IMR-90 (cell line): ENCODE data around the gene OR2T11. TPM values are rescaled to one million over a fixed set of nuclear protein-coding genes. Genes with fewer than 3 reads are reported as not detected.

Experiments used
- ATAC-seq: fragments of 200-7000 bp; cut with Tn5 transposase; 2 replicates; pipeline ENCODE4 v1.9.1; 2020; ENCODE audit warnings: low read depth, mild to moderate bottlenecking, moderate library complexity
- BruUV-seq: library from RNA; stranded (reverse); fragments of 400-500 nt; replicated peaks from 2 replicates; lab custom pipeline; 2021; lab: Mats Ljungman, UMichigan
- CTCF ChIA-PET: fragments of 300-600 bp; formaldehyde crosslinking; extraction: SDS; loops from one replicate; lab custom pipeline; 2021; ENCODE audit warnings: antibody characterized with exemption; lab: Yijun Ruan, JAX
- POLR2A ChIA-PET: fragments of 300-600 bp; sonication (Branson Sonifier 250); formaldehyde crosslinking; loops from one replicate; lab custom pipeline; 2022; ENCODE audit warnings: antibody characterized with exemption; ENCODE audit not compliant: unreplicated experiment; lab: Charles Lee
- DNase-seq: peaks from one replicate; pipeline ENCODE4 v3.0.0; 2013
- H2AFZ ChIP-seq: replicated peaks from 2 replicates; pipeline ENCODE3; 2013; ENCODE audit warnings: low read length, mild to moderate bottlenecking; ENCODE audit not compliant: poor library complexity
- H2AK5ac ChIP-seq: 2 replicates; pipeline ENCODE4 v1.6.1; 2013; ENCODE audit warnings: low read depth, low read length, inconsistent platforms
- H2AK9ac ChIP-seq: replicated peaks from 2 replicates; pipeline ENCODE3; 2013; ENCODE audit warnings: mild to moderate bottlenecking, low read depth, low read length, moderate library complexity; ENCODE audit not compliant: poor library complexity
- H2BK120ac ChIP-seq: 2 replicates; pipeline ENCODE4 v1.6.1; 2013; ENCODE audit warnings: low read depth, low read length, inconsistent platforms
- H2BK15ac ChIP-seq: 3 replicates; pipeline ENCODE4 v1.6.1; 2013; ENCODE audit warnings: low read depth, low read length, inconsistent platforms
- H2BK20ac ChIP-seq: 2 replicates; pipeline ENCODE4 v1.6.1; 2013; ENCODE audit warnings: low read depth, mild to moderate bottlenecking, inconsistent platforms, low read length, moderate library complexity
- H2BK5ac ChIP-seq: 2 replicates; pipeline ENCODE4 v1.6.1; 2013; ENCODE audit warnings: mild to moderate bottlenecking, low read depth, low read length, inconsistent platforms; ENCODE audit not compliant: poor library complexity, severe bottlenecking
- H3K14ac ChIP-seq: replicated peaks from 2 replicates; pipeline ENCODE4 v1.6.1; 2013; ENCODE audit warnings: low read depth, low read length, inconsistent platforms
- H3K18ac ChIP-seq: 2 replicates; pipeline ENCODE4 v1.6.1; 2013; ENCODE audit warnings: low read depth, low read length, control low read depth
- H3K23ac ChIP-seq: 2 replicates; pipeline ENCODE4 v1.6.1; 2013; ENCODE audit warnings: low read depth, low read length, inconsistent platforms
- H3K27ac ChIP-seq: 2 replicates; pipeline ENCODE4 v1.5.1; 2013; ENCODE audit warnings: mild to moderate bottlenecking, control low read depth, low read length; ENCODE audit not compliant: insufficient read depth
- H3K27me3 ChIP-seq: 2 replicates; pipeline ENCODE4 v1.6.1; 2013; ENCODE audit warnings: low read length; ENCODE audit not compliant: control insufficient read depth, insufficient read depth
- H3K36me3 ChIP-seq: 2 replicates; pipeline ENCODE4 v1.6.1; 2013; ENCODE audit warnings: low read length, mixed read lengths; ENCODE audit not compliant: control insufficient read depth, insufficient read depth
- H3K4ac ChIP-seq: 2 replicates; pipeline ENCODE4 v1.6.1; 2013; ENCODE audit warnings: low read depth, low read length, inconsistent platforms
- H3K4me1 ChIP-seq: 2 replicates; pipeline ENCODE4 v1.6.1; 2013; ENCODE audit warnings: low read length, mixed read lengths; ENCODE audit not compliant: control insufficient read depth, insufficient read depth
- H3K4me2 ChIP-seq: 2 replicates; pipeline ENCODE4 v1.6.1; 2013; ENCODE audit warnings: low read depth, mild to moderate bottlenecking, control low read depth, low read length, moderate library complexity
- H3K4me3 ChIP-seq: 2 replicates; pipeline ENCODE4 v1.5.1; 2013; ENCODE audit warnings: low read depth, mild to moderate bottlenecking, control low read depth, low read length, moderate library complexity; ENCODE audit not compliant: insufficient read depth
- H3K56ac ChIP-seq: 2 replicates; pipeline ENCODE4 v1.6.1; 2013; ENCODE audit warnings: low read length, inconsistent platforms; ENCODE audit not compliant: insufficient read depth; ENCODE audit errors: extremely low read depth
- H3K79me1 ChIP-seq, 2 experiments: 2 replicates each; pipeline ENCODE4 v1.6.1; 2013; ENCODE audit warnings: low read length in 2 of 2, inconsistent platforms in 1 of 2, low read depth in 1 of 2
- H3K9ac ChIP-seq: 2 replicates; pipeline ENCODE4 v1.6.1; 2013; ENCODE audit warnings: low read depth, low read length, control low read depth
- H3K9me1 ChIP-seq: 2 replicates; pipeline ENCODE4 v1.6.1; 2013; ENCODE audit warnings: low read length, inconsistent platforms; ENCODE audit not compliant: insufficient read depth
- H3K9me3 ChIP-seq: 2 replicates; pipeline ENCODE4 v1.6.1; 2013; ENCODE audit warnings: low read length; ENCODE audit not compliant: control insufficient read depth, insufficient read depth
- H4K20me1 ChIP-seq: 2 replicates; pipeline ENCODE4 v1.6.1; 2013; ENCODE audit warnings: low read length, inconsistent platforms; ENCODE audit not compliant: insufficient read depth
- H4K5ac ChIP-seq: 2 replicates; pipeline ENCODE4 v1.6.1; 2013; ENCODE audit warnings: mild to moderate bottlenecking, low read depth, low read length, control low read depth
- H4K8ac ChIP-seq, 2 experiments: 2 replicates each; pipeline ENCODE4 v1.6.1; 2013; ENCODE audit warnings: low read depth in 2 of 2, low read length in 2 of 2, control low read depth in 1 of 2, inconsistent platforms in 1 of 2
- H4K91ac ChIP-seq: 2 replicates; pipeline ENCODE4 v1.6.1; 2013; ENCODE audit warnings: low read depth, low read length, inconsistent platforms; ENCODE audit not compliant: insufficient read depth
- BHLHE40 ChIP-seq: fragments of 150-350 bp; IDR thresholded peaks from 2 replicates; pipeline ENCODE4 v1.6.1; 2016; ENCODE audit warnings: mild to moderate bottlenecking, low read depth, low read length
- CEBPB ChIP-seq: IDR thresholded peaks from 2 replicates; pipeline ENCODE4 v1.6.1; 2012; ENCODE audit warnings: low read depth, low read length, improper control_type of control experiment
- CHD1 ChIP-seq: IDR thresholded peaks from 2 replicates; pipeline ENCODE4 v1.6.1; 2012; ENCODE audit warnings: low read depth, low read length, improper control_type of control experiment
- ELK1 ChIP-seq: fragments of 150-350 bp; IDR thresholded peaks from 2 replicates; pipeline ENCODE4 v1.6.1; 2016; ENCODE audit warnings: low read depth, mild to moderate bottlenecking, low read length, moderate library complexity, borderline replicate concordance
- FOS ChIP-seq: fragments of 150-350 bp; IDR thresholded peaks from 2 replicates; pipeline ENCODE4 v1.6.1; 2016; ENCODE audit warnings: low read depth, low read length
- MAFK ChIP-seq: IDR thresholded peaks from 2 replicates; pipeline ENCODE4 v1.6.1; 2012; ENCODE audit warnings: low read depth, low read length, improper control_type of control experiment
- MXI1 ChIP-seq: IDR thresholded peaks from 2 replicates; pipeline ENCODE4 v1.6.1; 2012; ENCODE audit warnings: low read depth, mild to moderate bottlenecking, low read length, moderate library complexity, borderline replicate concordance
- NFE2L2 ChIP-seq: fragments of 150-350 bp; IDR thresholded peaks from 2 replicates; pipeline ENCODE4 v1.6.1; 2016; ENCODE audit warnings: low read depth, mild to moderate bottlenecking, low read length
- POLR2A ChIP-seq: IDR thresholded peaks from 2 replicates; pipeline ENCODE4 v1.6.1; 2012; ENCODE audit warnings: mild to moderate bottlenecking, low read depth, low read length
- RAD21 ChIP-seq: IDR thresholded peaks from 2 replicates; pipeline ENCODE4 v1.6.1; 2012; ENCODE audit warnings: low read length, improper control_type of control experiment
- RCOR1 ChIP-seq: IDR thresholded peaks from 2 replicates; pipeline ENCODE4 v1.6.1; 2012; ENCODE audit warnings: mild to moderate bottlenecking, low read length, improper control_type of control experiment; ENCODE audit not compliant: insufficient replicate concordance
- RFX5 ChIP-seq: IDR thresholded peaks from 2 replicates; pipeline ENCODE4 v1.8.0; 2012; ENCODE audit warnings: low read depth, mild to moderate bottlenecking, low read length, moderate library complexity
- SMC3 ChIP-seq: fragments of 150-350 bp; IDR thresholded peaks from 2 replicates; pipeline ENCODE4 v1.6.1; 2016; ENCODE audit warnings: low read depth, mild to moderate bottlenecking, antibody characterized with exemption, low read length, moderate library complexity
- USF2 ChIP-seq: fragments of 150-350 bp; IDR thresholded peaks from 2 replicates; pipeline ENCODE4 v1.6.1; 2017; ENCODE audit warnings: mild to moderate bottlenecking, antibody characterized with exemption, low read length, low read depth
- WGBS, 2 experiments: methylation state at CpG; one replicate each; pipeline versions ENCODE4 v1.1.5 to v1.1.7; 2013; ENCODE audit warnings: missing lambda C conversion rate in 2 of 2; ENCODE audit not compliant: insufficient read length in 1 of 2; ENCODE audit errors: extremely low coverage in 2 of 2; 5-methylcytosine and 5-hydroxymethylcytosine counted together
- dilution Hi-C: fragments of 300-500 bp; cut with HindIII; formaldehyde crosslinking; loops from one replicate; pipeline ENCODE4 v1.14.3; 2018; ENCODE audit warnings: low sequenced_read_pairs; ENCODE audit not compliant: unreplicated experiment
- in situ Hi-C: fragments of 300-500 bp; cut with MboI; formaldehyde crosslinking; loops from 3 replicates; pipeline ENCODE4 v1.14.3; 2019; ENCODE audit warnings: low sequenced_read_pairs, inconsistent platforms, mixed read lengths
- intact Hi-C: fragments of 100-400 bp; cut with micrococcal nuclease; formaldehyde crosslinking; loops from 2 replicates; pipeline ENCODE4 v1.10.0; 2022
- polyA plus RNA-seq, 3 experiments: library from polyadenylated mRNA; depleted of rRNA; stranded (reverse); fragments of >200 nt; gene quantifications; 2 replicates each; pipeline ENCODE4 v1.2.3, GENCODE V29; 2012; ENCODE audit warnings: low replicate concordance in 1 of 3
- total RNA-seq: library from RNA; depleted of rRNA; stranded (reverse); fragments of >200 nt; gene quantifications from 2 replicates; pipeline ENCODE4 v1.2.3, GENCODE V29; 2012

The OR2T11 gene
- total and polyA plus RNA-seq, 2 of the 4 experiments (the other 2 are of a cell fraction), result not detected

- no peaks in the 10 kb centered on the region for H3K4me1 ChIP-seq
- no peak overlapping the region for H2BK15ac ChIP-seq
- ChIA-PET POLR2A (no interaction called here), CTCF (no interaction called here)
- H3K14ac ChIP-seq, result no peak overlapping the region
- in situ Hi-C loops (no loop called here), intact Hi-C loops (no loop called here), dilution Hi-C loops (no loop called here)
- H2BK120ac ChIP-seq, result no peak overlapping the region
- H3K9me1 ChIP-seq, result no peaks in the 10 kb centered on the region
- H3K4me2 ChIP-seq, result no peak overlapping the region
- H3K27ac ChIP-seq, result no peak overlapping the region
- H3K4me3 ChIP-seq, result no peak overlapping the region
- no peak overlapping the region for H4K8ac ChIP-seq
- no peak overlapping the region for H3K23ac ChIP-seq
- no peak overlapping the region for H2BK5ac ChIP-seq
- H2AK5ac ChIP-seq, result no peak overlapping the region
- no peak for DNase-seq
- H3K18ac ChIP-seq, result no peak overlapping the region
- no peak overlapping the region for H2AK9ac ChIP-seq
- no peak overlapping the region for H3K9ac ChIP-seq
- H3K27me3 ChIP-seq, result no peaks in the 10 kb centered on the region
- WGBS, 2 experiments, result no CpG with 5 or more reads among the region's 2 CpGs
- TF ChIP-seq CHD1, result no peak
- TF ChIP-seq USF2, result no peak
- no peak for TF ChIP-seq CEBPB
- no peak for TF ChIP-seq RFX5
- no peak for TF ChIP-seq BHLHE40
- no peak for TF ChIP-seq MAFK
- no peak for TF ChIP-seq MXI1
- no peak for TF ChIP-seq RCOR1
- no peak for TF ChIP-seq RAD21
- no peak for TF ChIP-seq NFE2L2
- no peak for TF ChIP-seq FOS
- no peak for TF ChIP-seq POLR2A
- TF ChIP-seq ELK1, result no peak
- TF ChIP-seq SMC3, result no peak
- ATAC-seq, result no peak
- H3K56ac ChIP-seq, result no peak overlapping the region
- no peak overlapping the region for H4K5ac ChIP-seq
- H3K36me3 ChIP-seq, result no peaks in the 10 kb centered on the region
- no peak overlapping the region for H2BK20ac ChIP-seq
- no peak overlapping the region for H4K91ac ChIP-seq
- no peak overlapping the region for H2AFZ ChIP-seq
- H3K79me1 ChIP-seq, result no peaks in the 10 kb centered on the region
- 0 out of 2 replicates have a peak, but pooled peaks cover 2% of the 10 kb centered on the region for H3K9me3 ChIP-seq
- BruUV-seq, result no TSS peak
- H3K4ac ChIP-seq, result no peak overlapping the region
- no peaks in the 10 kb centered on the region for H4K20me1 ChIP-seq
Measured at GRCh38 chr1:248630551-248630950, 4.3 kb downstream of the OR2T11 start.
